GM23248 (cell line): ENCODE results near the gene AKAP13. TPM values are rescaled to one million over a fixed set of nuclear protein-coding genes. Genes with fewer than 3 reads are reported as not detected.
"Not testable (repeated sequence)": the region's sequence is repeated elsewhere in the genome, so short reads cannot be mapped to it uniquely, and the experiment has no call there.

Experiments
- DNase-seq: peaks from one replicate; pipeline ENCODE4 v3.0.0-alpha.2; 2015
- H2AFZ ChIP-seq: fragments of 200-600 bp; sonication (generic); 2 replicates; pipeline ENCODE4 v1.6.1; 2016; ENCODE audit warnings: antibody characterized with exemption
- H3F3A ChIP-seq: fragments of 200-600 bp; sonication (generic); 2 replicates; pipeline ENCODE4 v1.6.1; 2016; ENCODE audit warnings: mild to moderate bottlenecking, antibody characterized with exemption, mixed run types; ENCODE audit not compliant: insufficient read depth
- H3K27ac ChIP-seq: fragments of 200-600 bp; sonication (generic); 2 replicates; pipeline ENCODE4 v1.5.1; 2016; ENCODE audit warnings: mild to moderate bottlenecking
- H3K27me3 ChIP-seq: fragments of 200-600 bp; sonication (generic); replicated peaks from 2 replicates; pipeline ENCODE4 v1.6.1; 2016; ENCODE audit warnings: mild to moderate bottlenecking; ENCODE audit not compliant: insufficient read depth
- H3K36me3 ChIP-seq: fragments of 200-600 bp; sonication (generic); 2 replicates; pipeline ENCODE4 v1.6.1; 2016; ENCODE audit warnings: low read depth, mild to moderate bottlenecking
- H3K4me1 ChIP-seq: fragments of 200-600 bp; sonication (generic); 2 replicates; pipeline ENCODE4 v1.6.1; 2016; ENCODE audit warnings: mild to moderate bottlenecking; ENCODE audit not compliant: insufficient read depth
- H3K4me2 ChIP-seq: fragments of 200-600 bp; sonication (generic); one replicate; pipeline ENCODE4 v1.6.1; 2016; ENCODE audit warnings: mild to moderate bottlenecking; ENCODE audit not compliant: unreplicated experiment
- H3K4me3 ChIP-seq: fragments of 200-600 bp; sonication (generic); 2 replicates; pipeline ENCODE4 v1.5.1; 2016; ENCODE audit warnings: mild to moderate bottlenecking
- H3K79me2 ChIP-seq: fragments of 200-600 bp; sonication (generic); 2 replicates; pipeline ENCODE4 v1.6.1; 2016; ENCODE audit warnings: mild to moderate bottlenecking; ENCODE audit not compliant: insufficient read depth
- H3K9ac ChIP-seq: fragments of 200-600 bp; sonication (generic); 2 replicates; pipeline ENCODE4 v1.6.1; 2016; ENCODE audit warnings: mild to moderate bottlenecking
- H3K9me2 ChIP-seq: fragments of 200-600 bp; sonication (generic); 2 replicates; pipeline ENCODE4 v1.6.1; 2016; ENCODE audit warnings: mixed run types, mild to moderate bottlenecking, moderate library complexity; ENCODE audit not compliant: insufficient read depth
- H3K9me3 ChIP-seq: fragments of 200-600 bp; sonication (generic); one replicate; pipeline ENCODE4 v1.6.1; 2017; ENCODE audit warnings: low read depth
- H4K20me1 ChIP-seq: fragments of 200-600 bp; sonication (generic); 2 replicates; pipeline ENCODE4 v1.6.0; 2016; ENCODE audit not compliant: insufficient read depth
- WGBS, 2 experiments: methylation state at CpG; one replicate each; pipeline ENCODE4 v1.1.6; 2015 to 2017; ENCODE audit warnings: low lambda C conversion rate in 2 of 2, low coverage in 1 of 2; ENCODE audit errors: missing lambda C conversion rate in 2 of 2; 5-methylcytosine and 5-hydroxymethylcytosine counted together
- in situ Hi-C: fragments of 300-500 bp; cut with MboI; formaldehyde crosslinking; loops from 2 replicates; pipeline ENCODE4 v1.15.0; 2020
- polyA plus RNA-seq: library from polyadenylated mRNA; unstranded; fragments of >200 nt; fragmentation: Nextera tagmentation; extraction: Ambion mirVana; gene quantifications from 2 replicates; pipeline ENCODE4 v1.2.1, GENCODE V29; 2016
- total RNA-seq: library from RNA; depleted of rRNA; stranded (reverse); fragments of >200 nt; shearing (Covaris generic); gene quantifications from 2 replicates; pipeline ENCODE4 v1.2.3, GENCODE V29; 2014

Gene AKAP13
- total and polyA plus RNA-seq, 2 experiments from 2014 or later, result 26.5 to 27.7 TPM

- H4K20me1 ChIP-seq, in situ Hi-C loops, H3K9me2 ChIP-seq, H2AFZ ChIP-seq, H3K27me3 ChIP-seq, H3K36me3 ChIP-seq, H3K79me2 ChIP-seq, H3K9me3 ChIP-seq: not testable (repeated sequence)
- peak overlapping the region; percentile 39 for H3K4me3 ChIP-seq
- DNase-seq, result peak; percentile 48
- H3F3A ChIP-seq, result peaks cover 22% of the 10 kb centered on the region
- peaks cover 26% of the 10 kb centered on the region for H3K4me1 ChIP-seq
- peak overlapping the region; percentile 55 for H3K4me2 ChIP-seq
- WGBS, 2 experiments, result 97 to 98% methylated on average over 4 of the region's 4 CpGs
- peak overlapping the region; percentile 22; the same call in 1 of the 2 replicates for H3K9ac ChIP-seq
- H3K27ac ChIP-seq, result peak overlapping the region; percentile 89
Observed at GRCh38 chr15:85345196-85345918, 35.0 kb upstream of the AKAP13 start.

GRCh38 chr15:85346462-85347084 lies 33.8 kb upstream of the AKAP13 start:
- H3K4me3 ChIP-seq, in situ Hi-C loops, DNase-seq, H3K9me2 ChIP-seq, H3K9ac ChIP-seq, H3K36me3 ChIP-seq, H3K9me3 ChIP-seq, H3K4me2 ChIP-seq, H3K27ac ChIP-seq, H2AFZ ChIP-seq, H4K20me1 ChIP-seq, H3K79me2 ChIP-seq, H3K27me3 ChIP-seq: not testable (repeated sequence)
- Histone ChIP-seq H3F3A (peaks cover 16% of the 10 kb centered on the region), H3K4me1 (peaks cover 21% of the 10 kb centered on the region)
- 96 to 100% methylated on average over 1 of the region's 1 CpG for WGBS, 2 experiments

GRCh38 chr15:85347264-85348047 lies 32.9 kb upstream of the AKAP13 start:
- H3K4me3 ChIP-seq, H3K36me3 ChIP-seq, H4K20me1 ChIP-seq, H3K27me3 ChIP-seq, H3K9me2 ChIP-seq, H3K79me2 ChIP-seq, in situ Hi-C loops, H3K9me3 ChIP-seq, H3K27ac ChIP-seq, DNase-seq, H2AFZ ChIP-seq, H3K9ac ChIP-seq, H3K4me2 ChIP-seq: not testable (repeated sequence)
- WGBS, 2 experiments, result 91 to 92% methylated on average over 5 of the region's 5 CpGs
- H3K4me1 ChIP-seq, result peaks cover 21% of the 10 kb centered on the region
- peaks cover 16% of the 10 kb centered on the region for H3F3A ChIP-seq

- H3K9ac ChIP-seq, in situ Hi-C loops: not testable (repeated sequence)
Observed at GRCh38 chr15:85348048-85348766, 32.2 kb upstream of the AKAP13 start.

GRCh38 chr15:85349062-85349461 lies 31.3 kb upstream of the AKAP13 start:
- in situ Hi-C loops, H3K9me3 ChIP-seq, H3K4me3 ChIP-seq, H3K9ac ChIP-seq, H3K27me3 ChIP-seq, H2AFZ ChIP-seq, H3K36me3 ChIP-seq, H3K27ac ChIP-seq, H3K4me2 ChIP-seq, H4K20me1 ChIP-seq, H3K79me2 ChIP-seq, H3K9me2 ChIP-seq: not testable (repeated sequence)
- DNase-seq, result peak; percentile 29
- Histone ChIP-seq H3F3A (peaks cover 11% of the 10 kb centered on the region), H3K4me1 (peaks cover 12% of the 10 kb centered on the region)
- WGBS, 2 experiments, result 56 to 66% methylated on average over 4 of the region's 4 CpGs

More at GRCh38 chr15:85348048-85348766, 32.2 kb upstream of the AKAP13 start:
- not testable (repeated sequence) for H3K9me3 ChIP-seq, H3K27me3 ChIP-seq, H3K4me2 ChIP-seq, H3K36me3 ChIP-seq, H3K9me2 ChIP-seq, H3K4me3 ChIP-seq, H2AFZ ChIP-seq, H3K27ac ChIP-seq, DNase-seq, H3K79me2 ChIP-seq, H4K20me1 ChIP-seq
- 74% methylated on average over 8 of the region's 8 CpGs for WGBS, 2 experiments
- peaks cover 17% of the 10 kb centered on the region for H3K4me1 ChIP-seq
- peaks cover 16% of the 10 kb centered on the region for H3F3A ChIP-seq
